ENCODE data around the gene SLC49A3.
"Not testable (repeated sequence)": the region's sequence is repeated elsewhere in the genome, so short reads cannot be mapped to it uniquely, and the experiment has no call there.

The SLC49A3 gene

DNA sequence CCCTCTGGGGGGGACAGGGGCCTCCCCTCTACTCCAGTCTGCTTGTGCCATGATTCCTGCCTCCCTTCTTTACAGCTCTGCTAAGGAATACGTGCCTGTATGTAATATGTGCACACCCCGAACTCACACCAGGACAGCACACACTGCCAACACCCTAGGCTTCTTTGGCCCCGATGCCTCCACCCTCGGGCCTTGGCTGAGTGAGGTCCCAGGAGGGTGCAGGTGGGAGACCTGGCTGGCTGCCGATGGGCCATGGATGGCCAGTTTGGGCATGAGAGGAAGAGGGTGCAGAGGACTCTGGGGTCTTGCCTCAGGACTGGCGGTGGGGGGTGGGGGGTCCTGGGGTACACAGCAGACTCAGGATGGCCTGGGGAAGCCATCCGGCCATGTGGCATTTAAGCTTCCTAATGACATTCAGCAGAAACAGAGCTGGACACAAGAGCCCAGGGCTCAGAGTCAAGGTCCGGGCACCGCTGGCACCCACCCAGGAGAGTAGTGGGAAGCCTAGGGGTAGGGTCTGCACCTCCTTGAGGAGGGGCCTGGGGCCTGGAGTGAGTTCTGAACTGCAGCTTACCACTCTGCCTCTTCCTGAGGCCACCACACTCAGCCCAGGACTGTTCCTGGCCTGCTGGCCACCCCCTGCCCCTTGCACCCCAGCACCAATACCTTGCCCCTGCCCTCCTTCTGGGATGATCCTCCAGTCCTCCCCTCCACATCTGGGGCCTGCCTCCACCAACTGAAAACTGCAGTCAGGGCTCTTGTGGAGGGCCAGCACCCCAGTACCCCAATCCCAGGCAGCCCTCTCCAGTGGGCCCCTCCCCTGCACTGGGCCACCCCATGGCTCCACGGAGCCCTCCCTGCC, 14.6 kb upstream of the SLC49A3 start:
- DNase-seq (ENCODE audit: low spot score) (no peak), FAIRE-seq (no peak)

- FAIRE-seq, result no peak
- no peak for DNase-seq (ENCODE audit: low spot score)
Measured at GRCh38 chr4:702618-703048, 13.7 kb upstream of the SLC49A3 start.

- DNase-seq (ENCODE audit: low spot score) (no peak), FAIRE-seq (no peak)
Measured at GRCh38 chr4:700587-701264, 11.8 kb upstream of the SLC49A3 start.

GRCh38 chr4:699816-700580, 11.0 kb upstream of the SLC49A3 start:
- FAIRE-seq, result no peak
- no peak for DNase-seq (ENCODE audit: low spot score)

DNA sequence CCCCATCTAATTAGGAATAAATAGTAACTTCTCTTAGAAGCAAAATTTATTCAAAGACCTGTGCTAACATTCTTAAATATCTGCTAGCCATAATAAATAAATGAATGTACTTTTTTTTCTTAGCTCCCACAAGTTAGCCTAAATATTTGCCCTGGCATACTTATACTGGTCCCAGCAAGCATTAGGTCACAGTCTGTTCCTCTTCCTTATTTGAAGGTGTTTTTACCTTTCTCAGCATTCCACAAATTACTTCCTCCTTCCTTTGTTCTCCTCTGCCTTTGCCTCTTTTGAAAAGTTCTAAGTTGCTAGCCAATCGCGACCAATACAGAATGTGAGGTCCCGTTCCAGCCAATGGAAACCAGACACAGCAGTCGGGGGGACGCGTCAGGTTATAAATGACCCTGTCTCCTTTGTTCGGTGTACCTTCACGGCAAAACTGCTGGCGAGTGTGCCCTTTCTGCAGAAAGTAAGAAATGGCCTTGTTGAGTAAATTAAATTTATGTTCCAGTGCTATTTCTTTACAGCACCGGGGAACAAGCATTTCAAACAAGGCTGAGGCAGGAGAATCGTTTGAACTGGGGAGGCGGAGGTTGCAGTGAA, 5.5 kb upstream of the SLC49A3 start:
- DNase-seq (ENCODE audit: low spot score); FAIRE-seq: not testable (repeated sequence)

DNA sequence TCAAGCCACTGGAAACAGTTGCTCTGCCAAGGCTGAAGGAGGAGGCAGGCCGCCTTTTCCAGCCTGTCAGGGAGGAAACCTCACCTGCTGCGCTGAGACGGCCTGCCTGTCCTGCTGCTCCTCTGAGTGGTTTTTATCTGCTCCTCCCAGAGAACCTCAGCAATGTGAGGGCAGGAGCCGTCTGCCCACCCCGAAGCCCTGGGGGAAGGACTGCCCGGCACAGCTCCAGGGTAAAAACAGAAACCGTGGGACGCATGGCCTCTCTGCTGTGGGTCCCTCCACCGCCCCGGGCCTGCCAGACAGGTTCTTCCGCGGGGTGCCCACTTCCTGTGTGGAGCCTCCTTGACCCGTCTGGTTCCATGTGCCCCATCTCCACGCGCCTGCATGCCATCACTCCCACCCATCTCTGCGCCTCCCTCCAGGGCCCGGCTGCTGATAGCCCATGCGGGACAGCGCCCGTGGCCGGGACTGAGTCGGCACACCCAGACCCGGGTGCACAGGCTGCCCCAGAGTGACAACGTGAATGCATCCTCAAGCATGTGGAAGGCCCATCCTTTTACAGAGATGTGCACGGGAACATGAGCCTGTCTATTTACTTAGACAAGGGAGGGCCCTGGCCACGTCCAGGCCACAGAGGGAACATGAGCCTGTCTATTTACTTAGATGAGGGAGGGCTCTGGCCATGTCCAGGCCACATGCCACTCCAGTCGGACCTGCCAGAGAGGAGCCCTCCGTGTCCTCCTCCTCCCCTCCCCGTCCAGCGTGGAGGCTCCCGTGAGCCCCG, 4.0 kb upstream of the SLC49A3 start:
- FAIRE-seq, result no peak
- no peak for DNase-seq (ENCODE audit: low spot score)

DNA sequence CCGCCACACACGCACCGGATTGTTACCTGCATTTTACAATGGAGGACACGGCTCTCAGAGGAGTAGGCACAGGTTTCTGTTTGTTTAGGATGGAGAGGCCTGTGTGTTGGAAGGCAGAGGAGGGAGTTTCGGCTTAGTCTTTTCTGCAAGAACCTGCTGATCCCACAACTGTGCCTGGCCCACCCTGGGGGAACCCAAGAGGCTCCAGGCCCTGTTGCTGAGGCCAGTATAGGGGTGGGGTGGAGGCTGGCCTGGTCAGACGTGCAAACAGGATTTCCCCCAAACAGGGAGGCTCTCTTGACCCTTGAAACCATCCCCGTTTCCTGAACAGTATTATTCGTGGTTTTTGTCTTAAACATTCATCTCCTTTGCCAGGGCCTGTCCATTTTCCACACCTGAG, 772 bp upstream of the SLC49A3 start:
- DNase-seq (ENCODE audit: low spot score), result no peak

GRCh38 chr4:687971-688853, 739 bp downstream of the SLC49A3 start:
- no peak for DNase-seq (ENCODE audit: low spot score)
- FAIRE-seq, result no peak

More for the DNA sequence above, 772 bp upstream of the SLC49A3 start:
- FAIRE-seq, result no peak

GRCh38 chr4:687048-687970, 1.6 kb downstream of the SLC49A3 start:
- DNase-seq (ENCODE audit: low spot score) (peak; percentile 81), FAIRE-seq (no peak)

- FAIRE-seq (no peak), DNase-seq (ENCODE audit: low spot score) (no peak)
Measured at GRCh38 chr4:686413-687040, 2.4 kb downstream of the SLC49A3 start.

GRCh38 chr4:685679-686412, 3.1 kb downstream of the SLC49A3 start:
- DNase-seq (ENCODE audit: low spot score), result no peak
- no peak for FAIRE-seq

DNA sequence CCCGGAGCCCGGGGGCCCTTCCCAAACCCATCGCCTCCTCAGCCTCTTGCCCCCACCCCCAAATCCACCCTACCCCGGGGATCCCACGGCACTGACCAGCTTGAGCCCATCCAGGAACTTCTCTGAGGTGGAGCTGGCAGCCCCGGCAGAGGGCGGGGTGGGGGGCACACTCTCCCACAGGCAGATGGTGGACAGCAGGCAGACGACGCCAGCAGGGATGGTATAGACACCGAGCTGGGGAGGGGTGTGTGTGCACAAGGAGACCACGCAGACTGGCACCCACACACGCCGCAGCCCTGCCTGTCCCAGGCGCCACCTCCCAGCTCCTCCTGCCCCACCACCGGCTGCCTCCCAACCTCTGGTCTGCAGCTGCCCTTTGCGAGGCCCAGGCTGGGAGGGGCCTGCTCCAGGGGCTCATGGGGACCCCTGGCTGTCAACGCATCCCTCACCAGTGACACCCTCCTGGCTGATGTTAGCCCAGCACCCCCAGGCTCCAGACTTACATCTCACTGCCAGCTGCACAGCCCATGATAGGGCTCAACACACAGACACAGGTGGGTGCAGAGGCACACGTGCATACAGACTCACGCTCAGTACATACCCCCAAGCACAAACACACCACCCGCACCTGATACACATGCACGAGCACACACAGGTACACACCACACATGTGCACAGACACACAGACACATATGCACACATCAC, 4.2 kb downstream of the SLC49A3 start:
- no peak for FAIRE-seq

GRCh38 chr4:683982-684622, 4.8 kb downstream of the SLC49A3 start:
- FAIRE-seq, result no peak
- peak; percentile 30 for DNase-seq (ENCODE audit: low spot score)

More for the DNA sequence above, 4.2 kb downstream of the SLC49A3 start:
- DNase-seq (ENCODE audit: low spot score), result no peak

DNA sequence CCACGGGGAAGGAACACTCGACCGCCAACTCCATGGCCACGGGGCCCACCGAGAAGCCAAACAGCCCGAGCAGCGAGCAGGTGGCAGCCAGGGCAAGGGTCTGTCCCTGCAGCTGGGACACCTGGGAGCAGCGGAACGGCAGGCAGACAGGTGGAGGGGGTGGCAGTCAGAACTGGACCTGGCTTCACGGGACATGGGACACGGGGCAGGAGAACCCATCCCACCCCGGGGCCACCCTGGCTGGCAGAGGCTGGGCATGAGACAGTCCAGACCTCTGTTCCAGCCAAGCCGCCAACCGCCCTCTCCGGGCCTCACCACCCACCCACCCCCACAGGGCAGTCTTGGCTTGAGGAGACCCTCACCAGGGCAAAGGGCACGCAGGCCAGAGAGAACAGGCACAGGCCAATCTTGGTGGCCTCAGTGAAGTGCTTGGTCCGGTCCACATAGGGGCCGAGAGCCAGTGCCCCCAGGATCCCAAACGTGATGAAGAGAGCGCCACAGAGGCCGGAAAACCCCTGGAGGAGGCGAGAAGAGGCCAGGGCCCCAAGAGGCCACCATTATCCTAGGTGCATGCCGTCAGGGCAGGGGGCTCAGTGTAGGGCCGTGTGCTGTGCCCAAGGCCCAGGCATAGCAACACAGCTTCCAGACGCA, 5.6 kb downstream of the SLC49A3 start:
- FAIRE-seq, result no peak
- DNase-seq (ENCODE audit: low spot score), result no peak

GRCh38 chr4:682490-683172, 6.3 kb downstream of the SLC49A3 start:
- no peak for FAIRE-seq
- no peak for DNase-seq (ENCODE audit: low spot score)
